RWPE1 (cell line): Measurements from ENCODE around the gene TXNRD2.

Source experiments
- CTCF ChIA-PET: fragments of 350-600 bp; sonication (Branson Sonifier 250); formaldehyde crosslinking; extraction: SDS; loops from one replicate; lab custom pipeline; 2021; lab: Yijun Ruan, JAX
- POLR2A ChIA-PET: fragments of 400-600 bp; formaldehyde crosslinking; extraction: SDS; loops from one replicate; lab custom pipeline; 2020; ENCODE audit warnings: antibody characterized with exemption; ENCODE audit not compliant: low non-redundant PET; lab: Yijun Ruan, JAX
- DNase-seq: peaks from one replicate; pipeline ENCODE4 v3.0.0; 2012; ENCODE audit warnings: low spot score
- H3K27ac ChIP-seq: fragments of 450-650 bp; 2 replicates; pipeline ENCODE4 v1.5.1; 2017
- CTCF ChIP-seq: fragments of 450-650 bp; conservative IDR thresholded peaks from 2 replicates; pipeline ENCODE4 v1.5.1; 2017; ENCODE audit warnings: low read depth, mild to moderate bottlenecking

The TXNRD2 gene

GRCh38 chr22:19921544-19922081 is 20.0 kb downstream of the TXNRD2 start:
- ChIA-PET CTCF (no interaction called here), POLR2A (interaction anchor here (0.6 kb wide), 1 partner anchor 33 kb away, joined by 7 read pairs; no protein-coding TSS in a partner anchor)
- H3K27ac ChIP-seq = no peak overlapping the region
- TF ChIP-seq CTCF = no peak
- no peak for DNase-seq

- DNase-seq = no peak
- ChIA-PET CTCF (interaction anchor here (1.3 kb wide), 1 partner anchor 34 kb away, joined by 3 read pairs; no protein-coding TSS in a partner anchor), POLR2A (no interaction called here)
- no peak for TF ChIP-seq CTCF
- no peak overlapping the region for H3K27ac ChIP-seq
These were observed 21.8 kb downstream of the TXNRD2 start for GRCh38 chr22:19919701-19920363.

- ChIA-PET CTCF (no interaction called here), POLR2A (interaction anchor here (0.5 kb wide), 1 partner anchor 528 kb away, joined by 3 read pairs; no protein-coding TSS in a partner anchor)
- no peak for DNase-seq
These were observed 23.1 kb downstream of the TXNRD2 start for GRCh38 chr22:19918332-19919106.

GRCh38 chr22:19917389-19918138 is 24.1 kb downstream of the TXNRD2 start:
- ChIA-PET CTCF (interaction anchor here (0.7 kb wide), 1 partner anchor 13 kb away, joined by 3 read pairs; no protein-coding TSS in a partner anchor), POLR2A (interaction anchor here (0.5 kb wide), 1 partner anchor 527 kb away, joined by 3 read pairs; no protein-coding TSS in a partner anchor)
- H3K27ac ChIP-seq = peak overlapping the region; percentile 36; the same call in 1 of the 2 replicates
- TF ChIP-seq CTCF = no peak
- no peak for DNase-seq

More at GRCh38 chr22:19918332-19919106, 23.1 kb downstream of the TXNRD2 start:
- TF ChIP-seq CTCF = no peak
- no peak overlapping the region for H3K27ac ChIP-seq

GRCh38 chr22:19916941-19917340 is 24.7 kb downstream of the TXNRD2 start:
- ChIA-PET CTCF (interaction anchor here (0.7 kb wide), 1 partner anchor 13 kb away, joined by 3 read pairs; no protein-coding TSS in a partner anchor), POLR2A (no interaction called here)
- H3K27ac ChIP-seq = peak overlapping the region; percentile 36; the same call in 1 of the 2 replicates
- TF ChIP-seq CTCF = no peak
- DNase-seq = no peak
